BJ (cell line): ENCODE measurements around the gene TTI1. TPM values are rescaled to one million over a fixed set of nuclear protein-coding genes. Genes with fewer than 3 reads are reported as not detected.

ENCODE experiments used
- CTCF ChIA-PET: fragments of 350-600 bp; formaldehyde crosslinking; extraction: SDS; loops from one replicate; lab custom pipeline; 2021; ENCODE audit warnings: antibody characterized with exemption, inconsistent platforms; lab: Yijun Ruan, JAX
- POLR2A ChIA-PET: fragments of 300-600 bp; sonication (Branson Sonifier 250); formaldehyde crosslinking; extraction: SDS; loops from one replicate; lab custom pipeline; 2021; ENCODE audit warnings: antibody characterized with exemption; lab: Charles Lee
- DNase-seq: peaks from one replicate; pipeline ENCODE4 v3.0.0-alpha.2; 2011; ENCODE audit warnings: low read depth
- H3K27me3 ChIP-seq: 2 replicates; pipeline ENCODE4 v1.6.0; 2011; ENCODE audit warnings: low read length; ENCODE audit not compliant: control insufficient read depth, insufficient read depth
- H3K36me3 ChIP-seq: 2 replicates; pipeline ENCODE4 v1.5.1; 2011; ENCODE audit warnings: low read length; ENCODE audit not compliant: control insufficient read depth, insufficient read depth
- H3K4me3 ChIP-seq: 2 replicates; pipeline ENCODE4 v1.5.1; 2011; ENCODE audit warnings: low read depth, mild to moderate bottlenecking, control low read depth, low read length
- CTCF ChIP-seq: IDR thresholded peaks from 2 replicates; pipeline ENCODE4 v1.5.1; 2011; ENCODE audit warnings: low read depth, mild to moderate bottlenecking, control low read depth, inconsistent platforms, low read length, moderate library complexity; ENCODE audit not compliant: insufficient read depth
- polyA plus RNA-seq: library from polyadenylated mRNA; depleted of rRNA; stranded (reverse); fragments of >200 nt; gene quantifications from 2 replicates; pipeline ENCODE4 v1.2.3, GENCODE V29; 2011

TTI1 gene
- polyA plus RNA-seq, 1 experiment = 12.7 TPM

GRCh38 chr20:38029453-38029852 lies 3.8 kb downstream of the TTI1 start:
- Histone ChIP-seq H3K27me3 (no peaks in the 10 kb centered on the region), H3K36me3 (no peaks in the 10 kb centered on the region), H3K4me3 (no peak overlapping the region)
- DNase-seq = no peak
- ChIA-PET POLR2A (no interaction called here), CTCF (interaction anchor here (1.3 to 1.9 kb wide), 2 partner anchors 14 to 192 kb away, joined by 3 to 6 read pairs; no protein-coding TSS in a partner anchor)
- TF ChIP-seq CTCF = no peak

GRCh38 chr20:38024496-38024895 lies 8.8 kb downstream of the TTI1 start:
- H3K27me3 ChIP-seq = no peaks in the 10 kb centered on the region
- CTCF ChIA-PET = no interaction called here
- DNase-seq = no peak
- POLR2A ChIA-PET = no interaction called here
- TF ChIP-seq CTCF = no peak
- H3K36me3 ChIP-seq = no peaks in the 10 kb centered on the region
- no peak overlapping the region for H3K4me3 ChIP-seq

- Histone ChIP-seq H3K27me3 (no peaks in the 10 kb centered on the region), H3K4me3 (no peak overlapping the region), H3K36me3 (no peaks in the 10 kb centered on the region)
- TF ChIP-seq CTCF = no peak
- POLR2A ChIA-PET = no interaction called here
- CTCF ChIA-PET = interaction anchor here (1.0 kb wide), 1 partner anchor 198 kb away, joined by 3 read pairs; no protein-coding TSS in a partner anchor
- DNase-seq = peak; percentile 41
These were observed 9.9 kb downstream of the TTI1 start for GRCh38 chr20:38023181-38024001.

GRCh38 chr20:38021087-38021772 lies 12.0 kb downstream of the TTI1 start:
- no peak for TF ChIP-seq CTCF
- DNase-seq = no peak
- POLR2A ChIA-PET = no interaction called here
- CTCF ChIA-PET = interaction anchor here (1.0 kb wide), 1 partner anchor 14 kb away, joined by 3 read pairs; no protein-coding TSS in a partner anchor
- H3K36me3 ChIP-seq = peaks cover 2% of the 10 kb centered on the region; the same call in 1 of the 2 replicates
- no peaks in the 10 kb centered on the region for H3K27me3 ChIP-seq
- H3K4me3 ChIP-seq = no peak overlapping the region

- DNase-seq = no peak
- CTCF ChIA-PET = interaction anchor here (1.0 kb wide), 1 partner anchor 203 kb away, joined by 3 read pairs; no protein-coding TSS in a partner anchor
- TF ChIP-seq CTCF = no peak
- Histone ChIP-seq H3K36me3 (peaks cover 6% of the 10 kb centered on the region), H3K4me3 (no peak overlapping the region), H3K27me3 (no peaks in the 10 kb centered on the region)
- POLR2A ChIA-PET = no interaction called here
These were observed 14.9 kb downstream of the TTI1 start for GRCh38 chr20:38018385-38018784.
